ENCODE data around the gene DOK7. TPM values are rescaled to one million over a fixed set of nuclear protein-coding genes. Genes with fewer than 3 reads are reported as not detected.

Gene DOK7
- total RNA-seq, 1 experiment from 2014 or later = not detected

DNA sequence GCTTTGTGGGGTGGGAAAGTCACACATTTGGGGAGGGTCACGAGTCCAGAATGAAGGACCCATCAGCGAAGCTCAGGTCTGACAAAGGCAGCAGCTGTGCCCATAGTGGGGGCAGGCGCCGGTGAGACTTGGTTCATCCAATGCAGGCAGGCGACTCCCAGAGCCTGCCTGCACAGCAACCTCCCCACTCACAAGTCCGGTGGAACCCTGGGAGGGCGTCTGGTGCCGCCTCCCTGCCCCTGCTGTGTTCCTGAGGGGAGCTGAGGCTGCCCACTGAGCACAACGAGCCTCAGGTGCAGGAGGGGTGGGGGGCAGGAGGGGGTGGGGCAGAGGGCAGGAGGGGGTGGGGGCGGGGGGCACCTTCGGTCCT lies 55.4 kb downstream of the DOK7 start:
- DNase-seq (ENCODE audit: low read depth) = no peak

DNA sequence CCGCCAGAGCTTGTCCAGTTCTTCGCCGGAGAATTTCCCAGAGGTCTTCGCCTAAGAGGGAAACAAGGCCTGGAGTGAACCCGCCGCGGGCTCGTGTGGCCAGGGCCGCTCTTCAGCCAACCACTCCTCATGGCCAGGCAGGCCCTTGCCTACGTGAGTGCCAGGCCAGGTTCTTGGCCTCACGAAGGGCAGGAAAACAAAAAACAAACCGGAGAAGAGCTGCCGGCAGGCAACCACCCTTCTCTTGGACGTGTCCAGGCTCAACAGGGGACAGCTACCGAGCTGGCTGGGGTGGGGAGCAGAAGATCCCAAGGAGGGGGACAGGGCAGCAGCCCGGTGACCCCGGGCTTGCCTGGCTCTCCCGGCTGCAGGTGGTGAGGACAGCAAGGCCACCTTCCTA lies 55.8 kb downstream of the DOK7 start:
- DNase-seq (ENCODE audit: low read depth) = no peak

GRCh38 chr4:3519468-3520264 lies 56.6 kb downstream of the DOK7 start:
- no peak for DNase-seq (ENCODE audit: low read depth)

GRCh38 chr4:3520276-3520675 lies 57.2 kb downstream of the DOK7 start:
- DNase-seq (ENCODE audit: low read depth) = no peak

DNA sequence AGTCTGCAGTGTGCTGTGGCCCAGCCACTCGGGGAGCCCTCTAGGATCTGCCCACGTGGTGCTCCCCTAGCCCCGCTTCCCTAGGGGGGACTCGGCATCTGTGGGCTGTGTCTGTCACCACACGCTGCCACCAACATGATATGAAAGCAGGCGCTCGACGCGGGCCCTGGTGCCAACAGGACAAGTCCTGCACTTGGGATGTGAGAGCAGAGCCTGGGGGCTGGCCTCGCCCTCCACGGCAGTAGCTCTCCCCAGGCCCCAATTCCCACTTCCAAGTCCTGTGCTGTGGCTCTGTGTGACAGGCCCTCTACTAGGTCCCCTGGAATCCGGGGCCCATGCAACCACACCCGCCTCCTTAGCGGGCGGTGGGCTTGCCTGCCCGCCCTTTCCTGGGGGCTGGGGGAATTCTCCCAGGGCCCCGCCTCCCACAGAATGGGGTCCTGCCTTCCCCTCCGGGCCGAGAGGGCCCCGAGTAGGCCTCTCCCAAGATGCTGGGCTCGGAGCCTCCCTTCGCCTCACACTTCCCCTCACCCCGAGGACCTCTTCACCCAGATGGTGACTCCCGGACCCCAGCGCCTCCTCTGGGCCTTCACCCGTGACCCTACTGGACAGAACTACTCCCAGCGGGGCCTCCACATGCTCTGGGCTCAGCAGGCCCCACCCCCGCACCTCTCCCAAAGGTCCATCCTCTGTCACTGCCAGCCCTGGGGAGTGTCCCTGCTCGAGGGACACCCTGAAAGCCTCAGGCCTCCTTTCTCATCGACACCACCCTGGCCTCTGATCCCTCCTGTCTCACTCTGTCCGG lies 57.9 kb downstream of the DOK7 start:
- DNase-seq (ENCODE audit: low read depth) = no peak

- no peak for DNase-seq (ENCODE audit: low read depth)
Observed at GRCh38 chr4:3521621-3522325, 58.7 kb downstream of the DOK7 start.

- DNase-seq (ENCODE audit: low read depth) = no peak
Observed at GRCh38 chr4:3522326-3522640, 59.2 kb downstream of the DOK7 start.

DNA sequence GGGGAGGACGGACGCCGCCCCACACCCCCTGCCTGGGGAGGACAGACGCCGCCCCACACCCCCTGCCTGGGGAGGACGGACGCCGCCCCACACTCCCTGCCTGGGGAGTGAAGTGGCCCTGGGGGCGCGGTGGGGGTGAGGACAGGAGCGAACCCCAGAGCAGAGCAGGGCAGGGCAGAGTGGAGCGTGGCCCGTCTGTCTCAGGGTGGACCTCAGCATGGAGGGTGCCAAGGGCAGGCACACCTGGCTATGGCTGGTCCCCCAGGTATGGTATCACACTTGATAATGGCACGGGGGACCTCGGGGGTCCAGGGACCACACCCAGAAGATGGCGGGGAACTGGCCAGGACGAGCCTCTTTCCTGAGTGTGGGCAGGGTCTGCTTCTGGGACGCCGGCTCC lies 59.5 kb downstream of the DOK7 start:
- no peak for DNase-seq (ENCODE audit: low read depth)

DNA sequence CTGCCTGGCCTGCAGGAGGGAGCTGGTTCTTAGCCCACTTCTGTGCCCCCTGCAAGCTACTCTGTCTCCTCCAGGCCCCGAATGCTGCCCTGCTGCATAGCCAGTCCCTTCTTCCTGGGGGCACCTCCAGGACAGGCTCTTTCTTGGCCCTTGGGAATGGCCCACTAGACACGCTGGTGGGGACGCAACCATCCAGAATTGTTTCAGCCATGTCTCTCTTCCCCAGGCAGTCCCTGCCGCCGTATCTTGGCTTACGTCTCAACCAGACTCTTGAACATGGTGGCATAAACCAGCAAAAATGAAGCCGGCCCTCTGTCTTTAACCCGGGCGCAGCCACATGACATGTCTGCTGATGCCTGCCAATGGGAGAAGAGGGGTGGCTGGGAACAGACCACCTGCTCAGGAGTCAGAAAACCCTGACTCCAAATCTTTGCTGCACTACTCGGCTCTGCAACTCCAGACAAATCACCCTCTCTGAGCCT lies 60.1 kb downstream of the DOK7 start:
- no peak for DNase-seq (ENCODE audit: low read depth)

GRCh38 chr4:3523628-3524221 lies 60.6 kb downstream of the DOK7 start:
- no peak for DNase-seq (ENCODE audit: low read depth)

GRCh38 chr4:3524349-3524748 lies 61.2 kb downstream of the DOK7 start:
- no peak for DNase-seq (ENCODE audit: low read depth)

DNA sequence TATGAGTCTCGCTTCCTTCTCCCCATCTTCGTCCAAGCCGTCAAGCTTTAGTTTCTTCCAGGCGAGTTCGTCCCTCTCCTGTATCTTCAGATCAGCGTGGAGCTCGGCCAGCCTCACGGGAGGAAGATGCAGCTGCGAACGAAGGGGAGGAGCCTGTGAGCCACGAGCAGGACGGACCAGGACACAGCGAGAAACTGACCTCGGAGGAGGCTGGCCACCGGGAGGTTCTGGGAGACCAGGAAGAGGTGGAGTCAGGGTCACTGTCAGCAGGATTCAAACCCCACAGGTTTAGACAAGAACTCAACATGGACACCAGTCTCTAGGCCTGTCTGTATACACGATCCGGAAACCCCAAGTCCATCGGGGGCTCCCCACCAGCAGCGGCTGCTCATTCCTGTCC lies 61.8 kb downstream of the DOK7 start:
- no peak for DNase-seq (ENCODE audit: low read depth)

DNA sequence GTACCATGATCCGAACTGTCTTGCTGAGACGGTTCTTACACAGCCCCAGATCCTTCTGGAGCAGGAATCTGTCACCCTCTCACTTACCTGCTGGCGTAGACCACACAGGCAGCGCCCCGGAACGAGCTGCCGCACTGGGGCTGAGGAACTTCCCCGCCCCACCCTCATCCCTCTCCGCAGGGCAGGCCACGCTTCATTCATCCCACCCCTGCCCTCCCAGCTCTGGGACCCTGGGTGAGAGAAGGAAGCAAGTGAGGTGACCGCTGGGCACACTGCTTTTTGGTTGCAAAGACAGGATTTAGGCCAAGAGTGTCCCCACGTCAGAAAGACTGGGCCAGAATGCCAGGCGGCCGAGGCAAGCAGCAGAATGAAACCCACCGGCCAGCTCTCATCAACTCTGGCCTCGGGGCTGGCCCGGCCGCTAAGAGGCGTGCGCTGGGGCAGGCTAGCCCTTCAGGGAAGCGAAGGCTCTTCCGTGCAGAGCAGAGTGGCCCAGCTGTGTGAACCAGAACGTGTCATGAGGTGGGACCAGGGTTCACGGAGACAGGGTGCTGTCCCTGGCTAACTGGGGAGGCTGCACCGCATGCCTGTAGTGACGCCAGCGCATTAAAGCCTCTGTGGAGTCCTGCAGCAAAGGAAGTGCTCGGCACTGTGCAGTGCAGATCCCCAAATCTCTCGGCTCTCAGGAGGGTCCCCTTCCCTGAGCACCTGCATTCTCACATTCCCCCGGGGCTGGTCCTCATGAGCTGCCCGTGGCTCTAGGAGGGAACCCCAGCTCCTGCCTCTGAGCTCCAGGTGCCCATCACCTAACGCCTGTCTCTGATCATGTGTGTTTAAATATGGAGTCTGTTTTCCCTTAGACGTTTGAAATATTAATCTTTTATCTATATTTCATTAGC lies 62.7 kb downstream of the DOK7 start:
- DNase-seq (ENCODE audit: low read depth) = no peak

- DNase-seq (ENCODE audit: low read depth) = no peak
Observed at GRCh38 chr4:3526456-3526855, 63.4 kb downstream of the DOK7 start.

- no peak for DNase-seq (ENCODE audit: low read depth)
Observed at GRCh38 chr4:3527101-3527913, 64.2 kb downstream of the DOK7 start.

- DNase-seq (ENCODE audit: low read depth) = no peak
Observed at GRCh38 chr4:3527914-3528876, 65.1 kb downstream of the DOK7 start.

GRCh38 chr4:3529363-3529762 lies 66.3 kb downstream of the DOK7 start:
- DNase-seq (ENCODE audit: low read depth) = no peak

GRCh38 chr4:3530051-3530450 lies 66.9 kb downstream of the DOK7 start:
- no peak for DNase-seq (ENCODE audit: low read depth)

All from HT1080 (cell line).